Psoas muscle (tissue), 8 donors: Measurements from ENCODE around the gene FBXO42. TPM values are rescaled to one million over a fixed set of nuclear protein-coding genes. Genes with fewer than 3 reads are reported as not detected.
"Not testable (repeated sequence)": the region's sequence is repeated elsewhere in the genome, so short reads cannot be mapped to it uniquely, and the experiment has no call there.

Experiments used
- ATAC-seq, 4 donors: fragments of 200-7000 bp; cut with Tn5 transposase; one replicate each; pipeline ENCODE4 v1.9.1; 2020; ENCODE audit warnings: moderate library complexity in 3 of 4, mild to moderate bottlenecking in 2 of 4
- DNase-seq, 2 donors: peaks; one replicate each; pipeline ENCODE4 v3.0.0-alpha.2; 2020
- H3K27ac ChIP-seq: fragments of 200-600 bp; one replicate; pipeline ENCODE4 v1.8.0; 2022
- H3K27me3 ChIP-seq, 3 donors: fragments of 200-600 bp in 1 of 3; one replicate each; pipeline versions ENCODE4 v1.6.1 to v1.8.0; 2013 to 2022; ENCODE audit warnings: low read length in 2 of 3, mild to moderate bottlenecking in 2 of 3, moderate library complexity in 1 of 3; ENCODE audit not compliant: insufficient read depth in 3 of 3
- H3K36me3 ChIP-seq, 2 donors: fragments of 200-600 bp in 1 of 2; one replicate each; pipeline versions ENCODE4 v1.6.1 to v1.8.0; 2013 to 2022; ENCODE audit warnings: low read depth in 1 of 2, mild to moderate bottlenecking in 1 of 2, moderate library complexity in 1 of 2; ENCODE audit not compliant: insufficient read depth in 1 of 2
- H3K4me1 ChIP-seq: fragments of 200-600 bp; one replicate; pipeline ENCODE4 v1.8.0; 2022
- H3K4me3 ChIP-seq: fragments of 200-600 bp; one replicate; pipeline ENCODE4 v1.8.0; 2022; ENCODE audit warnings: mild to moderate bottlenecking
- H3K9me3 ChIP-seq: fragments of 200-600 bp; one replicate; pipeline ENCODE4 v1.8.0; 2022
- CTCF ChIP-seq: fragments of 200-600 bp; IDR thresholded peaks from one replicate; pipeline ENCODE4 v1.8.0; 2022; ENCODE audit warnings: antibody characterized with exemption
- WGBS, 3 donors: extraction: QIAGEN DNeasy Blood & Tissue Kit; methylation state at CpG; one replicate each; pipeline versions ENCODE4 v1.1.6 to v1.1.7; 2013; 5-methylcytosine and 5-hydroxymethylcytosine counted together
- intact Hi-C, 2 donors: fragments of 100-400 bp; cut with DNase I; formaldehyde crosslinking; loops; one replicate each; pipeline versions ENCODE4 v1.11.0 to v1.14.2; 2022
- polyA plus RNA-seq, 3 donors: library from polyadenylated mRNA; stranded (reverse); fragments of 200-250 nt; gene quantifications; one replicate each; pipeline ENCODE4 v1.2.3, GENCODE V29; 2013
- total RNA-seq, 4 donors: library from RNA; stranded (reverse); fragmentation: NEBNext Ultra II Directional in 2 of 4; extraction: Animal tissue kit (Norgen Biotek cat#: 25700) in 2 of 4; gene quantifications; one replicate each; pipeline versions ENCODE4 v1.2.1 to v1.2.4, GENCODE V29; 2021 to 2023
- donor health status: healthy with polysubstance abuse.
- donor health status: DM: no; HTN: no; CAD: no; lungs with moderate emphysema.
- donor health status: Bipolar disorder and iron deficiency.
- donor health status: healthy.
- donor health status: DM: yes; HTN: yes; CAD: no.
- donor health status: DM: no; HTN: no; CAD: no.
- donor health status: DM: no; HTN: no; CAD: no.
- donor health status: DM: yes; HTN: yes; CAD: no.

FBXO42 gene
- total and polyA plus RNA-seq, 7 donors = 7.4 to 26.6 (median 18.7) TPM

GRCh38 chr1:16224472-16224871, 127.8 kb downstream of the FBXO42 start:
- H3K9me3 ChIP-seq = no peaks in the 10 kb centered on the region
- intact Hi-C loops = no loop called here
- TF ChIP-seq CTCF = no peak
- peaks cover 6% of the 10 kb centered on the region for H3K4me1 ChIP-seq
- H3K36me3 ChIP-seq = no peaks in the 10 kb centered on the region
- peaks cover 0 to 23% (median 13%) of the 10 kb centered on the region in 3 donors for H3K27me3 ChIP-seq
- no peak overlapping the region for H3K27ac ChIP-seq
- 39 to 57% (median 43%) methylated on average over 3 of the region's 3 CpGs for WGBS, 3 donors
- H3K4me3 ChIP-seq = no peak overlapping the region
- DNase-seq (no peak), ATAC-seq (peak in 1 of 4 donors; percentile 56)

- WGBS, 3 donors = 82 to 87% (median 83%) methylated on average over 14 of the region's 14 CpGs
- H3K36me3 ChIP-seq, H3K4me1 ChIP-seq, ATAC-seq, H3K27ac ChIP-seq, H3K4me3 ChIP-seq, intact Hi-C loops, DNase-seq, H3K9me3 ChIP-seq: not testable (repeated sequence)
- H3K27me3 ChIP-seq = peaks cover 0 to 15% (median 8%) of the 10 kb centered on the region in 3 donors
These were observed 129.6 kb downstream of the FBXO42 start for GRCh38 chr1:16222716-16223115.

- no peak for TF ChIP-seq CTCF
- Histone ChIP-seq H3K9me3 (no peaks in the 10 kb centered on the region), H3K27ac (no peak overlapping the region), H3K27me3 (peaks cover 0 to 3% (median 0%) of the 10 kb centered on the region in 3 donors), H3K4me3 (no peak overlapping the region), H3K4me1 (peaks cover 6% of the 10 kb centered on the region), H3K36me3 (no peaks in the 10 kb centered on the region)
- intact Hi-C loops = no loop called here
- no peak for ATAC-seq
- WGBS, 3 donors = 98 to 100% (median 100%) methylated on average over 1 of the region's 1 CpG
- DNase-seq = no peak
These were observed 130.8 kb downstream of the FBXO42 start for GRCh38 chr1:16221499-16221898.

GRCh38 chr1:16219968-16220500, 132.2 kb downstream of the FBXO42 start:
- intact Hi-C loops = no loop called here
- H3K27ac ChIP-seq = no peak overlapping the region
- no peaks in the 10 kb centered on the region for H3K9me3 ChIP-seq
- no peaks in the 10 kb centered on the region for H3K27me3 ChIP-seq
- DNase-seq (no peak), ATAC-seq (no peak)
- TF ChIP-seq CTCF = no peak
- no peak overlapping the region for H3K4me3 ChIP-seq
- 94 to 95% (median 94%) methylated on average over 4 of the region's 4 CpGs for WGBS, 3 donors
- H3K36me3 ChIP-seq = no peaks in the 10 kb centered on the region
- H3K4me1 ChIP-seq = peaks cover 10% of the 10 kb centered on the region

GRCh38 chr1:16218674-16219071, 133.6 kb downstream of the FBXO42 start:
- ATAC-seq (no peak), DNase-seq (no peak)
- Histone ChIP-seq H3K4me1 (peaks cover 10% of the 10 kb centered on the region), H3K27me3 (no peaks in the 10 kb centered on the region), H3K36me3 (no peaks in the 10 kb centered on the region), H3K4me3 (no peak overlapping the region), H3K27ac (no peak overlapping the region), H3K9me3 (no peaks in the 10 kb centered on the region)
- 93 to 96% (median 94%) methylated on average over 6 of the region's 6 CpGs for WGBS, 3 donors
- no peak for TF ChIP-seq CTCF
- intact Hi-C loops = no loop called here
